ENCODE measurements around the gene SLC35A2.

The SLC35A2 gene

DNA sequence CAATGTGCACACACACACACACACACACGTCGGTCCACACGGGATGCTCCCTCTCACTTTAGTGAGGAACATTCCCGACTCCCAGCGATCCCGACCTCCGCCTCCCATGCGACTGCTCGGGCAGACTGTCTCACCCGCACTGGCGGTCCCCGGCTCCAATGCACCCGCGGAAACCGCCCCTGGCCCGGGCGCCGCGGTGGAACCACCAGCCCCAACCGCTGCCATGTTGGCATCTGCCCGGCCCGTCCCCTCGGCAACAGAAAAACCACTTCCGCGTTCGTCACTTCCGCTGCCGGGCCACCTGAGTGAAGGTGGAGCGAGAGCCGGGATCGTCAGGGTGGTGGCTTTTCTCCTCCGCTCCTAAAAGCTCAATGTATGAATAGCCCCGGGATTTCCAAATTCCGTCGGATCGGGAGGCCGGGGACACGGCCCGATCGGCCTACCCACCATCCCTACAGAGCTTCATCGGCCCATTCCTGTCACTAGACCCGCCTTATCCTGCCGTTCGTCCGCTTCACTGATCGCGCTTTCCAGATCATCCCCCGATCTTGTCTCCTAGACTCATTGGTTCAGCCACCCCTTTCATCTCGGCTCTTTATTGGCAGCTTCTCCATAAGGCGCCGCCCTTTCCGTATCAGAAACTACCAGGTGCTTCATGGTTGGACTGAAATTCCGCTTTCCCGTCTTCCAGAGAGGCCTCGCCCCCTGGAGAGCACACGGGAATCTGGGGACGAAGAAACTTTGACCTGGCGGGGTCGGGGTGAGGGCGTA lies at the start of gene SLC35A2:
Gene SLC35A2, minus strand, starts transcription at position 235 of the 771 bp plus-strand sequence. Its CDS starts 10 bp downstream, at position 225.
- peak within 1 kb of the TSS; percentile 96 for H3K9ac ChIP-seq (ENCODE audit: insufficient read length, low read depth)
- H3K4me3 ChIP-seq (ENCODE audit: insufficient read length, low read depth) = peak within 1 kb of the TSS; percentile 95
- peaks cover 5% of the 10 kb centered on the region for H3K4me1 ChIP-seq (ENCODE audit: insufficient read depth, insufficient read length)
- no peak for TF ChIP-seq ZNF274 (IDR thresholded peaks at IDR 0.05; ENCODE audit: low read depth, low read length)
- peak; percentile 64 for TF ChIP-seq YY1 (IDR thresholded peaks at IDR 0.05; ENCODE audit: insufficient read depth, insufficient read length)
- H3K27me3 ChIP-seq (ENCODE audit: insufficient read depth, insufficient read length) = no peaks in the 10 kb centered on the region
- no peaks in the 10 kb centered on the region for H3K9me3 ChIP-seq (ENCODE audit: insufficient read depth, low read length)
- DNase-seq (ENCODE audit: low read depth, low spot score) = no peak
- H3K36me3 ChIP-seq (ENCODE audit: insufficient read depth, insufficient read length, low read length) = peaks cover 58% of the 10 kb centered on the region

DNA sequence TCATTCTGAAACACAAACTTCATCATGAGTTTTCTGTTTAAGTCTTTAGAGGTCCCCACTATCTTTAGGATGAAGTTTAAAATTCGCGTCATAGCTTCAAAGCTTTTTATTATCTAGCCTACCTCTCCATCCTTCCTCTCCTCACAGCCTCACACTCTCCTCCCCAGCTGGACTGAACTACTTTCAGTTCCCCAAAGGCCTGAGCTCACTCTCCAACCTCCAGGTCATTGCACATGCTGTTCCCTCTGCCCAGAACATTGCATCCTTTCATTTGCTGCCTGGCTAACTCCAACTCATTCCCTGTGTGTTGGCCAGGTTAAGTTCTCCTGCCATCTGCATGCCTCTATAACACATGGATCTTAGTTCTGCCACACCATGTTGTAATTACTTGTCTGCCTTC lies 48.8 kb upstream of the SLC35A2 start:
- Histone ChIP-seq H3K27me3 (ENCODE audit: insufficient read depth, insufficient read length) (no peaks in the 10 kb centered on the region), H3K4me3 (ENCODE audit: insufficient read length, low read depth) (no peak overlapping the region), H3K36me3 (ENCODE audit: insufficient read depth, insufficient read length, low read length) (peaks cover 31% of the 10 kb centered on the region), H3K4me1 (ENCODE audit: insufficient read depth, insufficient read length) (peaks cover 12% of the 10 kb centered on the region), H3K9ac (ENCODE audit: insufficient read length, low read depth) (no peak overlapping the region), H3K9me3 (ENCODE audit: insufficient read depth, low read length) (no peaks in the 10 kb centered on the region)
- no peak for DNase-seq (ENCODE audit: low read depth, low spot score)
- no peak for TF ChIP-seq ZNF274 (IDR thresholded peaks at IDR 0.05; ENCODE audit: low read depth, low read length)
- TF ChIP-seq SUZ12 (IDR thresholded peaks at IDR 0.05; ENCODE audit: extremely low read depth, insufficient read depth, insufficient read length) = no peak
- TF ChIP-seq YY1 (IDR thresholded peaks at IDR 0.05; ENCODE audit: insufficient read depth, insufficient read length) = no peak

DNA sequence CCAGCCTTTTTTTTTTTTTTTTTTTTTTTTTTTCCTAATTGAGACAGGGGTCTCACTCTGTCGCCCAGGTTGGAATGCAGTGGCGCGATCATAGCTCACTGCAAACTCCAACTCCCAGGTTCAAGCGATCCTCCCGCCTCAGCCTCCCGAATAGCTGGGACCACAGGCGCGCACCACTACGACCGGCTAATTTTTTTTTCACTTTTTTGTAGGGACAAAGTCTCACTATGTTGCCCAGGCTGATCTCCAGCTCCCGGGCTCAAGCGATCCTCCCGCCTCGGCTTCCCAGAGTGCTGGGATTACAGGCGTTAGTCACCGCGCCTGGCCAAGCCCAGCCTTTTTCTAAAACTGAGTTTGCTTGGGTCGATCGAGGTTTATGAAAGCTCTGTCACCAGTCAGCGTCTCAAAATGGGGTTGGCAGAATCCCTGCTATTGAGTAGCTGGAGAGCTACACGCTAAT lies 47.2 kb upstream of the SLC35A2 start:
- Histone ChIP-seq H3K27me3 (ENCODE audit: insufficient read depth, insufficient read length) (no peaks in the 10 kb centered on the region), H3K36me3 (ENCODE audit: insufficient read depth, insufficient read length, low read length) (peaks cover 40% of the 10 kb centered on the region), H3K9me3 (ENCODE audit: insufficient read depth, low read length) (no peaks in the 10 kb centered on the region), H3K9ac (ENCODE audit: insufficient read length, low read depth) (peak overlapping the region; percentile 76), H3K4me3 (ENCODE audit: insufficient read length, low read depth) (peak overlapping the region; percentile 31), H3K4me1 (ENCODE audit: insufficient read depth, insufficient read length) (peaks cover 12% of the 10 kb centered on the region)
- DNase-seq (ENCODE audit: low read depth, low spot score) = no peak
- TF ChIP-seq SUZ12 (IDR thresholded peaks at IDR 0.05; ENCODE audit: extremely low read depth, insufficient read depth, insufficient read length) (no peak), ZNF274 (IDR thresholded peaks at IDR 0.05; ENCODE audit: low read depth, low read length) (no peak), YY1 (IDR thresholded peaks at IDR 0.05; ENCODE audit: insufficient read depth, insufficient read length) (no peak)

DNA sequence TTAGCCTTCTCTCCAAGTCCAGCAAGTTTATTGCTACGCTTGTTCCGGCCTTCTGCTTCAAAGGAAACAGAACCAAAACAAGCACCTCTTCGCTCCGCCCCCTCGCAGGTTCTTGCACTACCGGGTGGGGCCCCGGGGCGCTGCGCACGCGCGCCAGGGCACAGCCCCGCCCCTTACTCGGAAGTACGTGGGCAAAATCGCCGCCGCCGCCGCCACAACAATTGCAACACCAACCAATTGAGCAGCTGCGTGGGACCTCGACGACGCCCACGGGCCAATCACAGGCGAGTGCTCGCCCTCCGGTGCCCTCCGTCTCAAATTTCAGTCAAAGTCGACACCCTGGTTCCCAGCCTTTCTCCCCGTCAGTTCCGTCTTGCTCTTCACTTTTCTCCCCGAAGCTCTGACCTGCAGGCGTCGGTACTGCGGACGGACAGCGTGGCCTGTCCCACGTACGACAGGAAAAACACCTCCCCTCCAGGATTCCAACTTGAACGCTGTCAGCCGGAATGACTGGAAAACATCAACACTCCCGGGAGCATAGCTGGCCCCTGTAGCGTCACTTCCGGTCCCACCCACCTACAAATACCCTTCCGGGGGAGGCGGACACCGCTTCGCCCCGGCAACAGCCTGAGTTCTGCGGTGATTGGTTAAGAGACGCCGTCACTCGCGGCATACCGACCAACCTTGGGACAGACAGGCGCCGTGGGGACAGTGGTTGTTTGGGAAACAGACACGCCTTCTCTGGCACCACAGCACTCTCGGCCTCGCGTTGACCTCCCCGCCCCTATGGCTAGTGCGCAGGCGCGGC lies 46.6 kb upstream of the SLC35A2 start:
- Histone ChIP-seq H3K9me3 (ENCODE audit: insufficient read depth, low read length) (no peaks in the 10 kb centered on the region), H3K4me1 (ENCODE audit: insufficient read depth, insufficient read length) (peaks cover 12% of the 10 kb centered on the region), H3K36me3 (ENCODE audit: insufficient read depth, insufficient read length, low read length) (peaks cover 42% of the 10 kb centered on the region), H3K4me3 (ENCODE audit: insufficient read length, low read depth) (peak overlapping the region; percentile 81), H3K9ac (ENCODE audit: insufficient read length, low read depth) (peak overlapping the region; percentile 79), H3K27me3 (ENCODE audit: insufficient read depth, insufficient read length) (no peaks in the 10 kb centered on the region)
- peak; percentile 97 for DNase-seq (ENCODE audit: low read depth, low spot score)
- TF ChIP-seq SUZ12 (IDR thresholded peaks at IDR 0.05; ENCODE audit: extremely low read depth, insufficient read depth, insufficient read length) (no peak), YY1 (IDR thresholded peaks at IDR 0.05; ENCODE audit: insufficient read depth, insufficient read length) (no peak), ZNF274 (IDR thresholded peaks at IDR 0.05; ENCODE audit: low read depth, low read length) (no peak)

DNA sequence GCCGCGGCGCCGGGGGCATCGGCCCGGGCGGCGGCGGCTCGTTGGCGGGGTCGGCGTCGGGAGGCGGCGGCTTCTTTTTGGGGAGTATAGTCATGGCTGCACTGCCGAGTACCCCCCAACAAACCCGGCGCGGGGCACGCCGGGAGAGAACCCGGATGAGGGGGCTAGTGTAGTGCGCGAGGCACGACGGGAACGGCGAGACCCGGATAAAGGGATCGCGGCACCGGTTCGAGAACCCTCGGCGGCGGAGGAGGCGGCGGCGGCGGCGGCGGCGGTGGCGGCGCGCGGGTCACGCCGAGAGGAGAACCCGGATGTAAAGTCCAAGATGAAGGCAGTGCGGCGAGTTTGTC lies 46.0 kb upstream of the SLC35A2 start, which contains the start of gene OTUD5:
Gene OTUD5, minus strand, starts transcription at position 131 of the 350 bp plus-strand sequence. Its CDS starts 37 bp downstream, at position 94.
- Histone ChIP-seq H3K9me3 (ENCODE audit: insufficient read depth, low read length) (no peaks in the 10 kb centered on the region), H3K36me3 (ENCODE audit: insufficient read depth, insufficient read length, low read length) (peaks cover 45% of the 10 kb centered on the region), H3K27me3 (ENCODE audit: insufficient read depth, insufficient read length) (no peaks in the 10 kb centered on the region), H3K9ac (ENCODE audit: insufficient read length, low read depth) (peak within 1 kb of the TSS; percentile 87), H3K4me3 (ENCODE audit: insufficient read length, low read depth) (peak within 1 kb of the TSS; percentile 81), H3K4me1 (ENCODE audit: insufficient read depth, insufficient read length) (peaks cover 10% of the 10 kb centered on the region)
- TF ChIP-seq ZNF274 (IDR thresholded peaks at IDR 0.05; ENCODE audit: low read depth, low read length) = no peak
- no peak for TF ChIP-seq SUZ12 (IDR thresholded peaks at IDR 0.05; ENCODE audit: extremely low read depth, insufficient read depth, insufficient read length)
- no peak for TF ChIP-seq YY1 (IDR thresholded peaks at IDR 0.05; ENCODE audit: insufficient read depth, insufficient read length)
- DNase-seq (ENCODE audit: low read depth, low spot score) = no peak

DNA sequence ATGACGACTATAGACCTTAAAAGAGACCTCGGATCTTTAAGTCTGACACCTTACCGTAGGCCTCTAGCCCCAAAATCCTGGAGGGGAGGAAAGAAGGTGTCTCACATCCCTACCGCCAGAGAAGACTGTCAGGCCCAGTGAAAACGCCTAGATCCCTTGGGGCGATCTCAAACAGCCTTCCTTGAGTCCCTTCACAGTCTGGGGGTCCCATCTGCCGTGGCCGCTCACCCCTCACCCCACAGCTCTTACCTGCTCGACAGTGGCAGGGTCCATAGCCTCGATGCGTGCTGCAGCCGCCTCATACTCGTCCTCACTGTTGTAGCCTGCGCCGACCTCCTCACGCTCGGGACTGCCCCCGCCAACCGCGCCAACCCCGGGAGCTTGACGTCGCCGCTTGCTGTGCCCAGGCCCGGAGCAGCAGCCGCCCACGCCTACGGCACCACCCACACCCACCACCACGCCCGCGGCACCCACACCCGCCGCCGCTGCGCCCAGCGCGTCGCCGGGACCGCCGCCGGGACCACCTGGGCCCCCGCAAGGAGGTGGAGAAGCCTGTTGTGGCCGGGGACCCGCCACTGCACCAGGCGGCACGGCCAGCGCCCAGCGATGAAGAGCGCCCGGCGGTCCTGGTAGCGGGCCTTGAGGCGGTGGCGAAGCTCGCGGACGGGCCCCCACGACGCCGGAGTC lies 45.4 kb upstream of the SLC35A2 start:
- peak overlapping the region; percentile 69 for H3K4me3 ChIP-seq (ENCODE audit: insufficient read length, low read depth)
- no peaks in the 10 kb centered on the region for H3K27me3 ChIP-seq (ENCODE audit: insufficient read depth, insufficient read length)
- no peak for DNase-seq (ENCODE audit: low read depth, low spot score)
- H3K9me3 ChIP-seq (ENCODE audit: insufficient read depth, low read length) = no peaks in the 10 kb centered on the region
- peaks cover 49% of the 10 kb centered on the region for H3K36me3 ChIP-seq (ENCODE audit: insufficient read depth, insufficient read length, low read length)
- peak overlapping the region; percentile 87 for H3K9ac ChIP-seq (ENCODE audit: insufficient read length, low read depth)
- no peak for TF ChIP-seq YY1 (IDR thresholded peaks at IDR 0.05; ENCODE audit: insufficient read depth, insufficient read length)
- no peak for TF ChIP-seq ZNF274 (IDR thresholded peaks at IDR 0.05; ENCODE audit: low read depth, low read length)
- no peak for TF ChIP-seq SUZ12 (IDR thresholded peaks at IDR 0.05; ENCODE audit: extremely low read depth, insufficient read depth, insufficient read length)
- H3K4me1 ChIP-seq (ENCODE audit: insufficient read depth, insufficient read length) = peaks cover 6% of the 10 kb centered on the region

All from NT2/D1 (cell line).